CD4-positive, alpha-beta T cell (primary cell): ENCODE data around the gene ZNF500. TPM values are rescaled to one million over a fixed set of nuclear protein-coding genes. Genes with fewer than 3 reads are reported as not detected.

Experiments
- ATAC-seq: fragments of 200-7000 bp; cut with Tn5 transposase; one replicate; pipeline ENCODE4 v1.10.0; 2022; ENCODE audit warnings: mild to moderate bottlenecking; ENCODE audit not compliant: poor library complexity
- CTCF ChIA-PET: fragments of 350-600 bp; sonication (Branson Sonifier 250); formaldehyde crosslinking; loops from one replicate; lab custom pipeline; 2021; ENCODE audit warnings: antibody characterized with exemption, inconsistent platforms; lab: Charles Lee
- POLR2A ChIA-PET: fragments of 350-600 bp; sonication (Branson Sonifier 250); formaldehyde crosslinking; loops from one replicate; lab custom pipeline; 2021; ENCODE audit warnings: antibody characterized with exemption, inconsistent platforms; lab: Charles Lee
- DNase-seq, 14 experiments: peaks; one replicate each; pipeline ENCODE4 v3.0.0-alpha.2; 2013 to 2020; ENCODE audit warnings: mixed read lengths in 2 of 14
- H3K27ac ChIP-seq, 2 donors: one replicate each; pipeline versions ENCODE4 v1.5.1 to v1.7.0; 2013; ENCODE audit warnings: low read length in 2 of 2, low read depth in 1 of 2, mild to moderate bottlenecking in 1 of 2
- H3K27me3 ChIP-seq, 2 experiments: 1 replicate in 1 of 2; 2 replicates in 1 of 2; pipeline versions ENCODE4 v1.6.1 to v1.7.0; 2013; ENCODE audit warnings: low read length in 2 of 2, control low read depth in 1 of 2, mild to moderate bottlenecking in 1 of 2, moderate library complexity in 1 of 2; ENCODE audit not compliant: insufficient read depth in 2 of 2, control insufficient read depth in 1 of 2
- H3K36me3 ChIP-seq: one replicate; pipeline ENCODE4 v1.6.1; 2013; ENCODE audit warnings: low read length, control low read depth; ENCODE audit not compliant: insufficient read depth
- H3K4me1 ChIP-seq: one replicate; pipeline ENCODE4 v1.6.1; 2013; ENCODE audit warnings: low read length, control low read depth; ENCODE audit not compliant: insufficient read depth
- H3K4me3 ChIP-seq: one replicate; pipeline ENCODE4 v1.5.1; 2013; ENCODE audit warnings: mild to moderate bottlenecking, low read length, moderate library complexity
- H3K9me3 ChIP-seq, 2 experiments: 1 replicate in 1 of 2; 2 replicates in 1 of 2; pipeline versions ENCODE4 v1.6.1 to v1.7.0; 2013; ENCODE audit warnings: low read length in 2 of 2, mild to moderate bottlenecking in 2 of 2, control low read depth in 1 of 2, moderate library complexity in 1 of 2; ENCODE audit not compliant: control insufficient read depth in 1 of 2, insufficient read depth in 1 of 2
- H3K27ac Mint-ChIP-seq: one replicate; pipeline ENCODE4 v1.8.0; 2020; ENCODE audit warnings: mixed read lengths
- H3K27me3 Mint-ChIP-seq: one replicate; pipeline ENCODE4 v1.8.0; 2021; ENCODE audit warnings: mixed read lengths
- H3K36me3 Mint-ChIP-seq: one replicate; pipeline ENCODE4 v1.8.0; 2021; ENCODE audit warnings: low read depth, mixed read lengths
- H3K4me1 Mint-ChIP-seq: one replicate; pipeline ENCODE4 v1.8.0; 2021; ENCODE audit warnings: low read depth, mixed read lengths
- H3K4me3 Mint-ChIP-seq: one replicate; pipeline ENCODE4 v1.8.0; 2020; ENCODE audit warnings: mild to moderate bottlenecking, mixed read lengths
- H3K9me3 Mint-ChIP-seq: one replicate; pipeline ENCODE4 v1.8.0; 2020; ENCODE audit warnings: mixed read lengths
- CTCF ChIP-seq: fragments of 200-600 bp; IDR thresholded peaks from one replicate; pipeline ENCODE4 v1.8.0; 2022; ENCODE audit warnings: antibody characterized with exemption, mild to moderate bottlenecking
- intact Hi-C, 2 experiments: fragments of 100-400 bp; cut with DNase I in 1 of 2; cut with micrococcal nuclease in 1 of 2; formaldehyde crosslinking; loops; one replicate each; pipeline versions ENCODE4 v1.15.1 to v1.9.0; 2023 to 2025; cut with DNase I, micrococcal nuclease
- total RNA-seq, 174 experiments: library from RNA in 2 of 174; stranded (reverse) in 2 of 174; gene quantifications; one replicate each; pipeline ENCODE4 v1.2.3 and lab custom pipeline; 2021 to 2026

Gene ZNF500
- total RNA-seq, 2 experiments from 2014 or later, result 11.8 to 12.4 TPM

GRCh38 chr16:4803401-4803844, 36.5 kb upstream of the ZNF500 start:
- Histone ChIP-seq H3K9me3 (no peaks in the 10 kb centered on the region), H3K36me3 (peaks cover 38% of the 10 kb centered on the region), H3K4me3 (peak overlapping the region; percentile 61), H3K27ac (no peak overlapping the region), H3K4me1 (peaks cover 24% of the 10 kb centered on the region), H3K27me3 (no peaks in the 10 kb centered on the region)
- TF ChIP-seq CTCF, result no peak
- H3K4me3 Mint-ChIP-seq, result peak overlapping the region; percentile 92
- CTCF ChIA-PET, result interaction anchor here (0.6 to 1.6 kb wide), 4 partner anchors 34 to 153 kb away, joined by 3 to 5 read pairs (median 3); partner anchors contain the start of genes ANKS3 and DNAAF8
- H3K27ac Mint-ChIP-seq, result peak overlapping the region; percentile 96
- no peak for DNase-seq
- no peaks in the 10 kb centered on the region for H3K9me3 Mint-ChIP-seq
- no peak for ATAC-seq
- intact Hi-C loops, result loop anchor here in 1 of 2 experiments (2.0 to 10.0 kb wide), 2 partner anchors 69 to 189 kb away; partner anchors contain the start of genes ANKS3, DNAAF8 and UBALD1
- POLR2A ChIA-PET, result interaction anchor here (1.0 to 3.0 kb wide), 10 partner anchors 10 to 231 kb away, joined by 3 to 38 read pairs (median 7); partner anchors contain the start of genes ANKS3, DNAAF8, GLYR1 and MGRN1
- peaks cover 33% of the 10 kb centered on the region for H3K36me3 Mint-ChIP-seq
- peaks cover 22% of the 10 kb centered on the region for H3K4me1 Mint-ChIP-seq
- no peaks in the 10 kb centered on the region for H3K27me3 Mint-ChIP-seq

- peak overlapping the region in 1 of 2 donors; percentile 56 for H3K27ac ChIP-seq
- peaks cover 36% of the 10 kb centered on the region for H3K36me3 ChIP-seq
- peak overlapping the region; percentile 92 for H3K4me3 Mint-ChIP-seq
- peaks cover 31% of the 10 kb centered on the region for H3K36me3 Mint-ChIP-seq
- DNase-seq (peak; percentile 76 to 93 (median 88)), ATAC-seq (peak; percentile 83)
- H3K9me3 ChIP-seq, result no peaks in the 10 kb centered on the region
- peak overlapping the region; percentile 96 for H3K27ac Mint-ChIP-seq
- CTCF ChIA-PET, result interaction anchor here (0.6 to 1.6 kb wide), 4 partner anchors 34 to 153 kb away, joined by 3 to 5 read pairs (median 3); partner anchors contain the start of genes ANKS3 and DNAAF8
- no peaks in the 10 kb centered on the region for H3K9me3 Mint-ChIP-seq
- intact Hi-C loops, result loop anchor here (1.0 to 10.0 kb wide), 4 partner anchors 34 to 188 kb away; partner anchors contain the start of genes ANKS3 (in 2 of the 2), DNAAF8 (in 2 of the 2) and UBALD1 (in 1 of the 2)
- peaks cover 24% of the 10 kb centered on the region for H3K4me1 ChIP-seq
- H3K4me1 Mint-ChIP-seq, result peaks cover 22% of the 10 kb centered on the region
- TF ChIP-seq CTCF, result no peak
- no peaks in the 10 kb centered on the region for H3K27me3 ChIP-seq
- H3K27me3 Mint-ChIP-seq, result no peaks in the 10 kb centered on the region
- POLR2A ChIA-PET, result interaction anchor here (0.5 to 3.0 kb wide), 14 partner anchors 8 to 1013 kb away, joined by 3 to 38 read pairs (median 4); partner anchors contain the start of genes ANKS3, DNAAF8, GLYR1 and MGRN1
- H3K4me3 ChIP-seq, result peak overlapping the region; percentile 61
These were observed 35.8 kb upstream of the ZNF500 start for GRCh38 chr16:4802659-4803287.

GRCh38 chr16:4801962-4802658, 35.1 kb upstream of the ZNF500 start, which contains the start of gene ROGDI:
ROGDI (minus strand) TSS chr16:4802633; CDS start chr16:4802571, 62 bp downstream.
- ATAC-seq, result peak; percentile 72
- DNase-seq, result peak; percentile 64 to 95 (median 83)
- intact Hi-C loops, result loop anchor here (1.0 to 10.0 kb wide), 4 partner anchors 34 to 187 kb away; partner anchors contain the start of genes ANKS3 (in 2 of the 2), DNAAF8 (in 2 of the 2) and UBALD1 (in 1 of the 2)
- Histone ChIP-seq H3K27ac (peak within 1 kb of the TSS; percentile 91 to 94), H3K27me3 (no peaks in the 10 kb centered on the region), H3K9me3 (no peaks in the 10 kb centered on the region), H3K4me1 (peaks cover 24% of the 10 kb centered on the region), H3K36me3 (peaks cover 32% of the 10 kb centered on the region), H3K4me3 (peak within 1 kb of the TSS; percentile 61)
- peaks cover 22% of the 10 kb centered on the region for H3K4me1 Mint-ChIP-seq
- no peaks in the 10 kb centered on the region for H3K27me3 Mint-ChIP-seq
- ChIA-PET CTCF (interaction anchor here (1.0 to 1.6 kb wide), 3 partner anchors 33 to 68 kb away, joined by 3 to 5 read pairs (median 3); partner anchors contain the start of genes ANKS3 and DNAAF8), POLR2A (interaction anchor here (0.5 to 3.0 kb wide), 15 partner anchors 8 to 1012 kb away, joined by 3 to 38 read pairs (median 4); partner anchors contain the start of genes ANKS3, DNAAF8, GLYR1 and MGRN1)
- TF ChIP-seq CTCF, result no peak
- peak within 1 kb of the TSS; percentile 93 for H3K4me3 Mint-ChIP-seq
- peak within 1 kb of the TSS; percentile 96 for H3K27ac Mint-ChIP-seq
- H3K36me3 Mint-ChIP-seq, result peaks cover 24% of the 10 kb centered on the region
- H3K9me3 Mint-ChIP-seq, result no peaks in the 10 kb centered on the region
